ENCODE measurements around the gene PTRH1.

The PTRH1 gene

DNA sequence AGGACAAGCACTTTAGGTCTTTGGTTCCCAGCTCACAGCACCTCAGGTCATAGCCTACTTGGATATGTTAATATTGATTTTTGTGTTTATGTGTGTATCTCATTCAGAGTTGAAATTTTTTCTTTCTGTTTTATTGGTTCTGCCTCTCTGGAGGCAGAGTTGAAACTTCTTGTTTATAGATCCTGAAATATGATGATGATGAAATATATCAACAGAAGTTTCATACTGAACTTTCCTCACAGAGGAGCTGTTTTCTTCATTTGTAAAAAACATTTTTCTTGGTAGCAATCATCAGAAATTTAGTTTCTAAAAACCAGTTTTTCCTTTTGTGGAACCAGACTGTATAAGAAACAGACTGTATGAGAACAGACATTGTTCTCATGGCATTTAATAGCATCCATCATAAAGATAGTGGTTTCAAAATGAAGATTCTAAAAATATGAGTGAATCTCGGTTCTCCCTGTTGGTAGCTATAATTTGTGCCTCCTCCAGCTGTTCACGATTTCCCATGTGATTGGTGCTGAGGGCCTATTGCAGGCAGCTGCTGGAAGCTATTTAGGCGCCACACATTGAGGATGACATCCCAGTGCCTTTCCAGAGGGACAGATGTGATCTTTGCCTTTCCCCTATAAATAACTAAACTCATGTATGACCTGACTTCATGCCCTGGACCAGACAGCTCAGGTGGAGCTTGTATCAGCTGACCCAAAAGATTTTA lies 48.2 kb downstream of the PTRH1 start:
- Histone ChIP-seq H3K4me3 (ENCODE audit: low read depth in 1 of 2, low read length in 2 of 2) (no peak overlapping the region), H3K27ac (ENCODE audit: low read length) (no peak overlapping the region), H3K4me1 (ENCODE audit: control insufficient read depth in 1 of 2, insufficient read depth in 2 of 2, low read length in 2 of 2) (no peaks in the 10 kb centered on the region), H3K36me3 (ENCODE audit: control insufficient read depth in 1 of 2, insufficient read depth in 2 of 2, low read length in 2 of 2) (peaks cover 18 to 68% of the 10 kb centered on the region in 2 donors), H3K27me3 (ENCODE audit: low read depth, low read length) (no peaks in the 10 kb centered on the region), H3K9me3 (ENCODE audit: control insufficient read depth in 1 of 2, low read length in 2 of 2) (no peaks in the 10 kb centered on the region)

DNA sequence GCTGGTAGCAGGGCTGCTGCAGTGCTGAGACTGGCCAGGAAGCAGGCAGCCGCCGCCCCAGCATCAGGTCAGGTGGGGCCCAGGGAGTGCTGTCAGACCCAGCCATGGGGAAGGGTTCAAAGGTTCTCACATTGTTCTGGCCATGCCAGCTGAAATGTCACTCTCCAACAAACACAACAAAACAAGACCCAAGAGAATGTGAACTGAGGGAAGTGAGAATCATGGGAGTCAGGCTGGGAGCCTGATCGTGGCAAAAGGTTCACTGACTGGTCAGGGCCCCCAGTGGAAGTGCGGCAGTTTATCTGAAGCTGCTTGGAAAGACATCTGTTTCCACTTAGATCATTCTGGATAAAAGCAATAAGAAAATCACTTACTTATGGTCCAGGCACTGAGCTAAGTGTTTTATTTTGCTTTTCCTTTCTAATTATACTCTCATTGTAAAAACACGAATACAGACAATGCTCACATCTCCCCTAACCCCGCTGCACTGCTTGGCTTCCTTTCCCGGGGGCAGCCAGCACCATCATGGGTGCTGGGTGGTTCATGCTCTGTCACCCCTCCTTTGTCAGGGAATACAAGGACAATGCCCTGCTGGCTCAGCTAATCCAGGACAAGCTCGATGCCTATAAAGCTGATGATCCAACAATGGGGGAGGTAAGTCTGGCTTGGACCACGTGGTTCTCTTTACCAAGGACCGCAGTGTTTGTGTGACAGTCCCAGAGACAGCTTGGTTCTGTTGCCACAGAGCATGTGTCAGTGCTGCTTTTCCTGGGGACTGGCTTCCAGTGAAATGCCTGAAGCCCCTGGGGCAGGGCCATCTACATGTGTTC lies 50.6 kb downstream of the PTRH1 start:
- no peaks in the 10 kb centered on the region for H3K4me1 ChIP-seq (ENCODE audit: control insufficient read depth in 1 of 2, insufficient read depth in 2 of 2, low read length in 2 of 2)
- no peaks in the 10 kb centered on the region for H3K9me3 ChIP-seq (ENCODE audit: control insufficient read depth in 1 of 2, low read length in 2 of 2)
- H3K4me3 ChIP-seq (ENCODE audit: low read depth in 1 of 2, low read length in 2 of 2) = no peak overlapping the region
- no peaks in the 10 kb centered on the region for H3K27me3 ChIP-seq (ENCODE audit: low read depth, low read length)
- peak overlapping the region; percentile 11 for H3K27ac ChIP-seq (ENCODE audit: low read length)
- H3K36me3 ChIP-seq (ENCODE audit: control insufficient read depth in 1 of 2, insufficient read depth in 2 of 2, low read length in 2 of 2) = peaks cover 22 to 70% of the 10 kb centered on the region in 2 donors

DNA sequence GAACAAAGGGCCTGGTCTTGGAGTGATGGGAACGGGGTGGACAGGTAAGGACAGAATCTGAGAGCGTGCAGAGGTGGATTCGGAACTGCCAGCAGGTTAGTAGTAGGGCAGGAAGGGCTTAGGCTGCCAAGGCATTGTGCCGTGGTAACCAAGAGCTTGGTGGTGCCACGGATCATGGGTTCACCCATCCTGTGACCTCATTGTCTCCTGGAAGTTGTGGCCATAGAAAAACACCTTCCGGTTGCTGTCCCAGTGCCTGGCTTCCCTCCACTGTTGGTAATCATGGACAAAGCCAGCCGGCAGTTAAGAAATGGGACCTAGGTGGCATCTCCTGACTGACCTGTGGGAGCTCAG lies 51.2 kb downstream of the PTRH1 start:
- no peaks in the 10 kb centered on the region for H3K27me3 ChIP-seq (ENCODE audit: low read depth, low read length)
- H3K4me3 ChIP-seq (ENCODE audit: low read depth in 1 of 2, low read length in 2 of 2) = no peak overlapping the region
- H3K36me3 ChIP-seq (ENCODE audit: control insufficient read depth in 1 of 2, insufficient read depth in 2 of 2, low read length in 2 of 2) = peaks cover 25 to 74% of the 10 kb centered on the region in 2 donors
- H3K27ac ChIP-seq (ENCODE audit: low read length) = peak overlapping the region; percentile 11
- H3K9me3 ChIP-seq (ENCODE audit: control insufficient read depth in 1 of 2, low read length in 2 of 2) = no peaks in the 10 kb centered on the region
- no peaks in the 10 kb centered on the region for H3K4me1 ChIP-seq (ENCODE audit: control insufficient read depth in 1 of 2, insufficient read depth in 2 of 2, low read length in 2 of 2)
